NCI-H2029 (cell line): ENCODE data around the gene IGSF3.
"Not testable (repeated sequence)": the region's sequence is repeated elsewhere in the genome, so short reads cannot be mapped to it uniquely, and the experiment has no call there.

Experiments
- DNase-seq: peaks from one replicate; lab custom pipeline; 2025; lab: John Stamatoyannopoulos, UW

The IGSF3 gene

GRCh38 chr1:116661633-116662032 is 5.9 kb downstream of the IGSF3 start:
- no peak for DNase-seq

GRCh38 chr1:116658645-116659044 is 8.9 kb downstream of the IGSF3 start:
- not testable (repeated sequence) for DNase-seq

- not testable (repeated sequence) for DNase-seq
These were observed 9.7 kb downstream of the IGSF3 start for GRCh38 chr1:116657836-116658235.

GRCh38 chr1:116654351-116654750 is 13.2 kb downstream of the IGSF3 start:
- DNase-seq, result no peak

DNA sequence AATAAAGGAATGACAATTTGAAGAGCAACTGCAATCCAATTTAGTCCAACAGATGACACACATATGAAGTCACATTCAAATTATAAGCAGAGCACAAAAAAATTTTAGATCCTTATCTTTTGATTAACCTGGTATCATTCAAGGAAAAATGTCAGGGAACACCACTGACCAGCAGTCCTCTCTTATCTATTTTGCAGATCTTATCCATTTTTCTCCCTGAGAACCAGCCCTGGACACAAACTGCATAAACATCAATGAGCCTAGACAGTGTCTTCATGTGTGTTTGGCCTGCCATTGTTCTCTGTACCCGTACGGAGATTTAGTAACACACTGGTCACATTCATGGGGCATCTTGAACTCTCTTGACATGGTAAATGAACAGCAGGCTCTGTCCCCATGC is 14.9 kb downstream of the IGSF3 start:
- DNase-seq, result not testable (repeated sequence)

DNA sequence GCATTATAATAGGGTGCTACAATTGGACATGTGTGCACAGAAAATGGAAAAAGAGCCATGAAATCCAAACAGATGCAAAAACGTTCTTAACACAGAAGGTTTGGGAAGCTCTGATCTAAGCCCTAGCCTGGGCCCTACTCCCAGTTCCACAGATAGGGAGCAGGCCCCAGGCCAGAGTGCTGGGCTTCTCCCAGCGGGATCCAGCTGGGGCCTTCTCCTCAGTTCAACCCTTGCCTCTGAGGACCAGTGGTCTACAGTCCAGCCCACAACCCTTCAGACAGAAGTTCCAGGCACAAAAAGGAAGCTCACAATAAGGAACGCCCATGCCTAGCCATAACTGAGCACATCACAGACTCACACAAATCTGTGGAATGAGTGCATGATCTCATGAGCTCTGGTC is 16.8 kb downstream of the IGSF3 start:
- DNase-seq, result not testable (repeated sequence)

DNA sequence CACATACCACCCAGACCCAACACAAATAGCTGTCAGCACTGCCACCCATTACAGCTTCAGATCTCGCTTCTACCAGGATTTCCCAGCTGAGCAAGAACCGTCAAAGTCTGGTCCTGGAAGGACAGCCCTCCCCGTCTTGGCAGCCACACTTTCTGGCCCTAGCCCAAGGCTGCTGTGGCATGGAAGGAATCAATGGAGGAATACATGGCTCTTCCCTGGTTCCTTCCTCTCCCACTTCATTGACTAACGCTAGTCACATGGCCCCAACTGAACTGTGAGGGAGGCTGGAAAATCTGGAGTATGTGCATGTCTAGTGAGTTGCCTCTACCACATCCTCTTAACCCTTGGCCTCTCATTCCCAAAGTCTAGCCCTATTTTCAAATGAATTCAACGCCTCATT is 18.5 kb downstream of the IGSF3 start:
- not testable (repeated sequence) for DNase-seq

DNA sequence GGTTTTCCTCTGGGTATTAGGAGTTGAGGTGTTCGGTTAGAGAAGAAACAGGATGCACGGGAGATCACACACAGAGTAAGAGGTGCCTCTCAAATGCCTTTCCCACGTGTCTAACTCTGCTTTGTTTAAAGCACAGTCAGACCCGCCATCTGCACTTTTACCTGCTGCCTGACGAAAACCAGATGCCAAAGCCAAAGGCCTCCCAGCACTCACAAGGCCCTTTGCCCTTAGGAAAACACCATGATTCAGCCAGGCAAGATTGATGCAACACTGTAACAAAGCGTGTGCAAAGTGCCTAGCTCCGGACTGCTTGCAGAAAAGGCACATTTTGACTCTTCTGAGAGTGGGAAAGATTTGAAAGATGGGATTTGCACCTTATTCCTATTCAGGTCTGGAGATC is 19.2 kb downstream of the IGSF3 start:
- DNase-seq, result not testable (repeated sequence)

- not testable (repeated sequence) for DNase-seq
These were observed 20.3 kb downstream of the IGSF3 start for GRCh38 chr1:116647186-116647585.

- DNase-seq, result peak; percentile 25
These were observed 20.8 kb downstream of the IGSF3 start for GRCh38 chr1:116646673-116647170.

- not testable (repeated sequence) for DNase-seq
These were observed 21.5 kb downstream of the IGSF3 start for GRCh38 chr1:116645802-116646672.

- not testable (repeated sequence) for DNase-seq
These were observed 22.5 kb downstream of the IGSF3 start for GRCh38 chr1:116644993-116645392.

GRCh38 chr1:116644096-116644495 is 23.4 kb downstream of the IGSF3 start:
- not testable (repeated sequence) for DNase-seq

DNA sequence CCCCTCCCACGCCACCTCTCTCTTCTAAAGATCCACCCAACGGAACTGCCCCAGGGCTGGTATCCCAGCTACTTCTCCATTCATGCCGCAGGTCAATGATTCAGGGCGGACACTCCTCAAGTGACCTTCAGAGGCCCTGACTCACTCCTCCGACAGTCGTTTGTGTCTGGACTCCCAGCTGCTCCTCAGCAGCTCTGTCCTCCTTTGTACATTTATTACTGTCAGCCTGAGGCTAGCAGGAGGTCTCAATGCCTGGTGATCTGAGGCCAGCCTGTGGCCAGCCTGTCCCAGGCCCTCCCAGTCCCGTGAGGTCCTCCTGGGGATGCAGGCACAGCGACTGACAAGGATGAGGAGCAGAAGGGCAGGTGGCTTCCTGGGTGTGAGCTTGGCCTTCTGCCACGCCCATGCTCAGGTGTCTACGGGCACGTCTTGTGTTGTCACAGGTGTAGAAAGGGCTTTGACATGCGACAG is 24.2 kb downstream of the IGSF3 start:
- peak; percentile 46 for DNase-seq

GRCh38 chr1:116642311-116643280 is 24.9 kb downstream of the IGSF3 start:
- DNase-seq, result not testable (repeated sequence)

DNA sequence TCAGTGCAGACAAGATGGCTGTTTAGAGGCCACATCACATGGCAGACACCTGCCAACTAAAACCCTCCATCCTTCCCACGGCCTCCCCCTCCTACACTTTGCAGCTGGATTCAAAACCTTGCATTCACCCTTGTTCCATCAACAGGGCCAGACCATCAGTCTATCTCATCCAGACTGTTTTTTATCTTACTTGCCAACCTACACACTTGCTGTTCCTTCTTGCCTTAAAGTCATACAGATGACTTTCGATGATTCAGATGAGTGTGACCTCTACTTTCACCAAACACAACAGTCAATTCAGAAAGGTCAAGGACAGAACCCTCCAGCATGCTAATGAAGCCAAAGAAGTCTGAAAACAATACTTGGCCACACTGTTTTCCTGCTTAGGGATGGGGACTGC is 29.9 kb downstream of the IGSF3 start:
- DNase-seq, result not testable (repeated sequence)

DNA sequence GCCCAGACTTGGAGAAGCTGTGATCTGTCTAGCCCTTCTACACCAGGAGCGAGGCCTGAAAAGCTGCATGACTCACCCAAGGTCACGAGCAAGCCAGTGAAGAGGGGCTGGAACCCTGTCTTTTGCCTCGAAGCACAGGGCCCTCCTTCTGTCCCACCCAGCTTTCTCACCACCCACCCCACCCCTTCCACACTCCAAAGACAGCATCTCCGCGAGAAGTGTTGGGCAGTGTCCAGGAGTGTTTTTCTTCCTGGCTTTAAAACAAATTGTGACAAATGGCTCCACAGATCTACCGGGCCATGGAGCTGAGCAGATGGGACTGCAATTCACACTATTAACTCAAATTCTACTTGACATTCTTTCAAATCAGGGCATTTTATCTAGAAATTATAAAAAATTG is 30.9 kb downstream of the IGSF3 start:
- not testable (repeated sequence) for DNase-seq

GRCh38 chr1:116634386-116634785 is 33.1 kb downstream of the IGSF3 start:
- DNase-seq, result not testable (repeated sequence)

- not testable (repeated sequence) for DNase-seq
These were observed 35.3 kb downstream of the IGSF3 start for GRCh38 chr1:116631996-116632925.

DNA sequence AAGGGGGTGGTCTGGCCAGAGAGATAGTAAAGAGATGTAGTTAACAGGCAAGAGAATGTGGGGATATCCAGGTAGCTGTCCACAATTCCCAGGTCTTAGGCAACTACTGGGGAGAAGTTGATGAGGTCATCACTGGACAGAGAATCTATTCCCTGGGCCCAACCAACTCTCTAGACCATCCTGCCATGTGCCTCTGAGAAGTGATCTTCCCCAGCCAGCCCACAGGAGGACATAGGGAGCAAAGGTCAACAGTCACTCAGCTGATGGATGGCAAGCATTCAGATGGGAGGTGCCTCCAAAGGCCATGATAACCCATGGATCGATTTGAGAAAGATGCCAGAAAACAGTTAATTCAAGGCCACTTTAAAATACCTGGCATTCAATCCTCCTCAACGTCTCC is 36.0 kb downstream of the IGSF3 start:
- not testable (repeated sequence) for DNase-seq

DNA sequence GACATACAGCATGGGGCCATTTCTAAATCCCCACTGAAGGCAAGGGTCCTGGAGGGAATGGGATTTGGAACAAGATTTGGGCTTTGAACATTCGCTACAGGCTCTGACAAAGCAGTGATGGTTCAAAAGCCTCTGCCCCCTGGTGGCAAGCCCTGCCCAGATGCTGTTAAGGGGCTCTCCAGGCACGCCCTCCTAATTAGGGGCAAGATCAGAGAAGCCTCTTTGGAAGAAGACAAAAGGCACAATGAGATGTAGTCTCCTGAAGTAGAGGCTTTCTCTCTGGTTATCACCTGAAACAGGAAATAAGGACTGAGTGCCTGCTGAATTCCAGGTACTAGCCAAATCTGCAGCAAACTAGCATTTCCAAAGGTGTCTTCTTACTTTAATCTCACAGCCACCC is 37.5 kb downstream of the IGSF3 start:
- DNase-seq, result not testable (repeated sequence)
